22Rv1 (cell line): ENCODE data around the gene THSD4.

ENCODE experiments used
- H3K27ac ChIP-seq: fragments of 450-650 bp; 2 replicates; pipeline ENCODE4 v1.5.1; 2017
- CTCF ChIP-seq: fragments of 450-650 bp; IDR thresholded peaks from 2 replicates; pipeline ENCODE4 v1.5.1; 2017; ENCODE audit warnings: mild to moderate bottlenecking
- ZFX ChIP-seq: fragments of 450-650 bp; IDR thresholded peaks from 2 replicates; pipeline ENCODE4 v1.6.1; 2017; ENCODE audit warnings: antibody characterized with exemption, borderline replicate concordance

Gene THSD4

GRCh38 chr15:71334434-71334833 is 219.2 kb downstream of the THSD4 start:
- H3K27ac ChIP-seq: no peak overlapping the region
- TF ChIP-seq ZFX (no peak), CTCF (no peak)

GRCh38 chr15:71334873-71335272 is 219.6 kb downstream of the THSD4 start:
- no peak for TF ChIP-seq ZFX
- no peak for TF ChIP-seq CTCF
- no peak overlapping the region for H3K27ac ChIP-seq

GRCh38 chr15:71335591-71335990 is 220.3 kb downstream of the THSD4 start:
- H3K27ac ChIP-seq: no peak overlapping the region
- TF ChIP-seq ZFX (no peak), CTCF (no peak)

GRCh38 chr15:71336671-71337070 is 221.4 kb downstream of the THSD4 start:
- no peak for TF ChIP-seq CTCF
- no peak for TF ChIP-seq ZFX
- H3K27ac ChIP-seq: no peak overlapping the region

GRCh38 chr15:71337197-71337845 is 222.1 kb downstream of the THSD4 start:
- TF ChIP-seq ZFX: no peak
- TF ChIP-seq CTCF: no peak
- H3K27ac ChIP-seq: no peak overlapping the region

GRCh38 chr15:71338265-71338664 is 223.0 kb downstream of the THSD4 start:
- no peak for TF ChIP-seq ZFX
- no peak for TF ChIP-seq CTCF
- no peak overlapping the region for H3K27ac ChIP-seq

GRCh38 chr15:71338827-71339542 is 223.7 kb downstream of the THSD4 start:
- no peak overlapping the region for H3K27ac ChIP-seq

More at GRCh38 chr15:71338827-71339542, 223.7 kb downstream of the THSD4 start:
- TF ChIP-seq CTCF: no peak
